A549 (cell line): ENCODE results near the gene WSCD2. TPM values are rescaled to one million over a fixed set of nuclear protein-coding genes. Genes with fewer than 3 reads are reported as not detected.

Experiments
- ATAC-seq, 2 experiments: fragments of 200-7000 bp in 1 of 2; fragments of >200 bp in 1 of 2; cut with Nextera tagmentation in 1 of 2; cut with Tn5 transposase in 1 of 2; 3 replicates each; pipeline versions ENCODE4 v1.8.0 to v1.9.1; 2018 to 2020; ENCODE audit warnings: mild to moderate bottlenecking in 1 of 2, moderate library complexity in 1 of 2
- CTCF ChIA-PET: fragments of 300-600 bp; sonication (Branson Sonifier 250); formaldehyde crosslinking; extraction: SDS; loops from one replicate; lab custom pipeline; 2021; ENCODE audit warnings: antibody characterized with exemption, inconsistent platforms; lab: Yijun Ruan, JAX
- POLR2A ChIA-PET: fragments of 350-600 bp; formaldehyde crosslinking; extraction: SDS; loops from one replicate; lab custom pipeline; 2021; ENCODE audit warnings: antibody characterized with exemption, inconsistent platforms; lab: Yijun Ruan, JAX
- DNase-seq, 2 experiments: peaks; one replicate each; pipeline versions ENCODE4 v3.0.0 to v3.0.0-alpha.2; 2011 to 2016; ENCODE audit warnings: low read depth in 1 of 2, low spot score in 1 of 2
- FAIRE-seq: peaks from 2 replicates; lab custom pipeline; 2011; peaks lifted over from hg19 to GRCh38; lab: Jason Lieb, UNC
- H3K27ac ChIP-seq, 2 experiments: fragments of >200 bp; sonication (Bioruptor Twin); formaldehyde crosslinking; 3 replicates each; pipeline ENCODE4 v1.5.1; 2016 to 2017
- H3K4me1 ChIP-seq: fragments of >200 bp; sonication (Bioruptor Twin); formaldehyde crosslinking; 3 replicates; pipeline ENCODE4 v1.6.1; 2016
- H3K4me2 ChIP-seq: fragments of >200 bp; sonication (Bioruptor Twin); formaldehyde crosslinking; 3 replicates; pipeline ENCODE4 v1.6.1; 2016
- H3K4me3 ChIP-seq: fragments of >200 bp; sonication (Bioruptor Twin); formaldehyde crosslinking; 3 replicates; pipeline ENCODE4 v1.5.1; 2016
- H3K9me3 ChIP-seq: fragments of >200 bp; sonication (Bioruptor Twin); formaldehyde crosslinking; 3 replicates; pipeline ENCODE4 v1.6.1; 2016
- CHD4 ChIP-seq: fragments of 200-600 bp; sonication (generic); IDR thresholded peaks from 2 replicates; pipeline ENCODE4 v1.6.1; 2016; ENCODE audit warnings: antibody characterized with exemption, mild to moderate bottlenecking, borderline replicate concordance
- FOSB ChIP-seq: fragments of 250-450 bp; sonication (Bioruptor Pico); IDR thresholded peaks from 2 replicates; pipeline ENCODE4 v1.5.0; 2020; ENCODE audit warnings: mild to moderate bottlenecking, moderate library complexity
- FOXS1 ChIP-seq: fragments of 250-450 bp; sonication (Bioruptor Pico); IDR thresholded peaks from 2 replicates; pipeline ENCODE4 v1.5.0; 2020; ENCODE audit warnings: mild to moderate bottlenecking, moderate library complexity
- HDAC2 ChIP-seq: fragments of 200-600 bp; sonication (generic); IDR thresholded peaks from 2 replicates; pipeline ENCODE4 v1.6.1; 2016
- HEYL ChIP-seq: fragments of 250-450 bp; sonication (Bioruptor Pico); IDR thresholded peaks from 2 replicates; pipeline ENCODE4 v1.8.0; 2021; ENCODE audit warnings: mild to moderate bottlenecking, moderate library complexity
- HOXA7 ChIP-seq: fragments of 250-450 bp; sonication (Bioruptor Pico); IDR thresholded peaks from 2 replicates; pipeline ENCODE4 v1.5.0; 2020; ENCODE audit warnings: mild to moderate bottlenecking, moderate library complexity
- HOXB5 ChIP-seq: fragments of 250-450 bp; sonication (Bioruptor Pico); IDR thresholded peaks from 2 replicates; pipeline ENCODE4 v1.5.0; 2020; ENCODE audit warnings: mild to moderate bottlenecking, moderate library complexity
- MAFK ChIP-seq: fragments of 450-650 bp; IDR thresholded peaks from 2 replicates; pipeline ENCODE4 v1.6.1; 2014; ENCODE audit not compliant: partially characterized antibody
- NFE2L2 ChIP-seq: fragments of 150-350 bp; conservative IDR thresholded peaks from 2 replicates; pipeline ENCODE4 v1.6.1; 2014; ENCODE audit warnings: low read length
- NPAS2 ChIP-seq: fragments of 250-450 bp; sonication (Bioruptor Pico); IDR thresholded peaks from 2 replicates; pipeline ENCODE4 v1.8.0; 2022; ENCODE audit warnings: mild to moderate bottlenecking, moderate library complexity, borderline replicate concordance
- PHF8 ChIP-seq: fragments of 200-600 bp; sonication (generic); IDR thresholded peaks from 2 replicates; pipeline ENCODE4 v1.6.1; 2016; ENCODE audit warnings: low read depth, mild to moderate bottlenecking, antibody characterized with exemption, moderate library complexity, borderline replicate concordance
- RCOR1 ChIP-seq: fragments of 150-350 bp; IDR thresholded peaks from 2 replicates; pipeline ENCODE4 v1.6.1; 2014; ENCODE audit warnings: antibody characterized with exemption, low read length, low read depth
- RNF2 ChIP-seq: fragments of 200-600 bp; sonication (generic); IDR thresholded peaks from 2 replicates; pipeline ENCODE4 v1.6.1; 2016; ENCODE audit warnings: low read depth, mild to moderate bottlenecking, antibody characterized with exemption, moderate library complexity, borderline replicate concordance
- SREBF2 ChIP-seq: fragments of 450-650 bp; IDR thresholded peaks from 2 replicates; pipeline ENCODE4 v1.6.1; 2014; ENCODE audit warnings: mild to moderate bottlenecking, moderate library complexity
- TFCP2L1 ChIP-seq: fragments of 250-450 bp; sonication (Bioruptor Pico); IDR thresholded peaks from 2 replicates; pipeline ENCODE4 v1.5.0; 2021; ENCODE audit warnings: mild to moderate bottlenecking
- ZFP36 ChIP-seq: fragments of 450-650 bp; IDR thresholded peaks from 2 replicates; pipeline ENCODE4 v1.6.1; 2014; ENCODE audit warnings: borderline replicate concordance; ENCODE audit not compliant: partially characterized antibody
- ZNF302 ChIP-seq: fragments of 250-450 bp; sonication (Bioruptor Pico); IDR thresholded peaks from 2 replicates; pipeline ENCODE4 v1.9.0; 2021; ENCODE audit warnings: inconsistent platforms, mild to moderate bottlenecking, moderate library complexity
- ZSCAN20 ChIP-seq: fragments of 250-450 bp; sonication (Bioruptor Pico); IDR thresholded peaks from 2 replicates; pipeline ENCODE4 v1.8.0; 2022; ENCODE audit warnings: mild to moderate bottlenecking, moderate library complexity
- WGBS: methylation state at CpG from one replicate; pipeline ENCODE4 v1.1.6; 2017; ENCODE audit errors: missing lambda C conversion rate; 5-methylcytosine and 5-hydroxymethylcytosine counted together
- polyA plus RNA-seq, 4 experiments: library from polyadenylated mRNA; depleted of rRNA in 3 of 4; stranded (reverse); fragments of >200 nt; fragmentation: RNase III in 1 of 4; extraction: RNeasy Plus Mini Kit Qiagen cat#74134 plus additional on column Dnase treatment in 1 of 4; gene quantifications; 2 replicates in 3 of 4; 3 replicates in 1 of 4; pipeline ENCODE4 v1.2.3, GENCODE V29; 2011 to 2017
- TF ChIP-seq, protein P1 (sequence below): fragments of 150-350 bp; IDR thresholded peaks from 2 replicates; pipeline ENCODE4 v1.6.1; 2014; ENCODE audit warnings: low read depth, mild to moderate bottlenecking, low read length
- TF ChIP-seq, protein P2 (sequence below): fragments of 250-450 bp; sonication (Bioruptor Pico); IDR thresholded peaks from 2 replicates; pipeline ENCODE4 v1.5.0; 2020; ENCODE audit warnings: low read depth, mild to moderate bottlenecking, moderate library complexity
- TF ChIP-seq, protein P3 (sequence below): IDR thresholded peaks from 2 replicates; pipeline ENCODE4 v1.6.1; 2012
- TF ChIP-seq, protein P4 (sequence below): fragments of >200 bp; sonication (Bioruptor Twin); formaldehyde crosslinking; IDR thresholded peaks from 3 replicates; pipeline ENCODE4 v1.6.1; 2016
- TF ChIP-seq, protein P5 (sequence below): IDR thresholded peaks from 2 replicates; pipeline ENCODE4 v1.6.1; 2012; ENCODE audit warnings: low read depth, borderline replicate concordance

WSCD2 gene
- polyA plus RNA-seq, 2 of the 4 experiments (the other 2 are of a cell fraction), result not detected

DNA sequence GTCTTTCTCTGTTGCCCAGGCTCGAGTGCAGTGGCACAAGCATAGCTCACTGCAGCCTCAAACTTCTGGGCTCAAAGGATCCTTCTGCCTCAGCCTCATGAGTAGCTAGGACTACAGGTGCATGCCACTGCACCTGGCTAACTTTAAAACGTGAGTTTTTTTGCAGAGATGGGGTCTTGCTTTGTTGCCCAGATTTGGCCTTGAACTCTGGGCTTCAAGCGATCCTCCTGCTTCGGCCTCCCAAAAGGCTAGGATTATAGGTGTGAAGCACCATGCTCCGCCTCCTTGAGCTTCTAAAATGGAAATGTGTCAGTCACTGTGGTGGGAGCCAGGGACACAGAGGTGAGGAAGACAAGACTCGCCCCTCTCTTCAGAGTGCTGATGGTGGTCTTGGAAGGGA lies 45.6 kb downstream of the WSCD2 start:
- POLR2A ChIA-PET, result no interaction called here
- no peak for DNase-seq
- Histone ChIP-seq H3K4me2 (no peak overlapping the region), H3K4me1 (no peaks in the 10 kb centered on the region), H3K9me3 (no peaks in the 10 kb centered on the region), H3K4me3 (no peak overlapping the region), H3K27ac (no peak overlapping the region)
- no peak for FAIRE-seq
- CTCF ChIA-PET, result interaction anchor here (0.6 to 1.1 kb wide), 3 partner anchors 9 to 345 kb away, joined by 3 read pairs; no protein-coding TSS in a partner anchor
- no peak for ATAC-seq
- TF ChIP-seq RCOR1 (no peak), TFCP2L1 (no peak), NPAS2 (CRISPR knock-in tag) (no peak), ZSCAN20 (CRISPR knock-in tag) (no peak), MAFK (no peak), FOXS1 (CRISPR knock-in tag) (no peak), CHD4 (no peak), HOXA7 (CRISPR knock-in tag) (no peak)
- TF ChIP-seq, protein P1, sequence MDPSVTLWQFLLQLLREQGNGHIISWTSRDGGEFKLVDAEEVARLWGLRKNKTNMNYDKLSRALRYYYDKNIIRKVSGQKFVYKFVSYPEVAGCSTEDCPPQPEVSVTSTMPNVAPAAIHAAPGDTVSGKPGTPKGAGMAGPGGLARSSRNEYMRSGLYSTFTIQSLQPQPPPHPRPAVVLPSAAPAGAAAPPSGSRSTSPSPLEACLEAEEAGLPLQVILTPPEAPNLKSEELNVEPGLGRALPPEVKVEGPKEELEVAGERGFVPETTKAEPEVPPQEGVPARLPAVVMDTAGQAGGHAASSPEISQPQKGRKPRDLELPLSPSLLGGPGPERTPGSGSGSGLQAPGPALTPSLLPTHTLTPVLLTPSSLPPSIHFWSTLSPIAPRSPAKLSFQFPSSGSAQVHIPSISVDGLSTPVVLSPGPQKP, result no peak
- TF ChIP-seq, protein P2, sequence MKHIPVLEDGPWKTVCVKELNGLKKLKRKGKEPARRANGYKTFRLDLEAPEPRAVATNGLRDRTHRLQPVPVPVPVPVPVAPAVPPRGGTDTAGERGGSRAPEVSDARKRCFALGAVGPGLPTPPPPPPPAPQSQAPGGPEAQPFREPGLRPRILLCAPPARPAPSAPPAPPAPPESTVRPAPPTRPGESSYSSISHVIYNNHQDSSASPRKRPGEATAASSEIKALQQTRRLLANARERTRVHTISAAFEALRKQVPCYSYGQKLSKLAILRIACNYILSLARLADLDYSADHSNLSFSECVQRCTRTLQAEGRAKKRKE (CRISPR knock-in tag), result no peak
- TF ChIP-seq, protein P3, sequence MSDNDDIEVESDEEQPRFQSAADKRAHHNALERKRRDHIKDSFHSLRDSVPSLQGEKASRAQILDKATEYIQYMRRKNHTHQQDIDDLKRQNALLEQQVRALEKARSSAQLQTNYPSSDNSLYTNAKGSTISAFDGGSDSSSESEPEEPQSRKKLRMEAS, result no peak
- WGBS, result 13% methylated on average over 6 of the region's 6 CpGs

DNA sequence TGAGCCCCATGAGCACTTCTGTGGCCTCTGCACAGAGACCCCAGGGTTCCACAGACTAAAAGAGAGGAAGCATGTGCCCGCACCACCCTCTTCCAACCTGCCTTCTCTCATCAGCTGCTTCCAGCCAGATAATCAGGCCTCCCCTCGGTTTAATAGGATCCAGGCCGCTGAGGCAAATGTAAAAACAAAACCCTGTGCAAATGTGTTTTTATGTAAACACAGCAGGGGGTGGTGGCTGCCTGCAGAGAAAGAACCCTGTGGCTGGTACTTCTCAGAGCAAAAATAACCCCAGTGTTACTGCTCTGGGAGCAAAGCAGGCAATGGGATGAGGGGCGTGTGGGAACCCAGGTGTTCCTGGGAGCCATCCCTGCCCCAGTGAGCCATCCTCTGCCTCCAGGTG lies 46.2 kb downstream of the WSCD2 start:
- Histone ChIP-seq H3K4me1 (no peaks in the 10 kb centered on the region), H3K4me3 (no peak overlapping the region), H3K4me2 (no peak overlapping the region)
- POLR2A ChIA-PET, result no interaction called here
- ATAC-seq (peak in 1 of 2 experiments; percentile 35; a peak in 2 of 6 replicates), FAIRE-seq (no peak), DNase-seq (no peak)
- WGBS, result 2% methylated on average over 4 of the region's 4 CpGs
- TF ChIP-seq HOXB5 (CRISPR knock-in tag) (no peak), FOSB (CRISPR knock-in tag) (no peak), PHF8 (no peak), RNF2 (no peak), HDAC2 (no peak), NPAS2 (CRISPR knock-in tag) (no peak), NFE2L2 (no peak), SREBF2 (no peak), ZFP36 (no peak), ZNF302 (CRISPR knock-in tag) (no peak)
- TF ChIP-seq, protein P4, sequence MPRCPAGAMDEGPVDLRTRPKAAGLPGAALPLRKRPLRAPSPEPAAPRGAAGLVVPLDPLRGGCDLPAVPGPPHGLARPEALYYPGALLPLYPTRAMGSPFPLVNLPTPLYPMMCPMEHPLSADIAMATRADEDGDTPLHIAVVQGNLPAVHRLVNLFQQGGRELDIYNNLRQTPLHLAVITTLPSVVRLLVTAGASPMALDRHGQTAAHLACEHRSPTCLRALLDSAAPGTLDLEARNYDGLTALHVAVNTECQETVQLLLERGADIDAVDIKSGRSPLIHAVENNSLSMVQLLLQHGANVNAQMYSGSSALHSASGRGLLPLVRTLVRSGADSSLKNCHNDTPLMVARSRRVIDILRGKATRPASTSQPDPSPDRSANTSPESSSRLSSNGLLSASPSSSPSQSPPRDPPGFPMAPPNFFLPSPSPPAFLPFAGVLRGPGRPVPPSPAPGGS, result no peak
- TF ChIP-seq, all 56 proteins: peak for 0
- no peaks in the 10 kb centered on the region for H3K9me3 ChIP-seq
- H3K27ac ChIP-seq, result no peak overlapping the region
- CTCF ChIA-PET, result interaction anchor here (0.9 to 1.1 kb wide), 2 partner anchors 10 to 79 kb away, joined by 3 read pairs; no protein-coding TSS in a partner anchor

DNA sequence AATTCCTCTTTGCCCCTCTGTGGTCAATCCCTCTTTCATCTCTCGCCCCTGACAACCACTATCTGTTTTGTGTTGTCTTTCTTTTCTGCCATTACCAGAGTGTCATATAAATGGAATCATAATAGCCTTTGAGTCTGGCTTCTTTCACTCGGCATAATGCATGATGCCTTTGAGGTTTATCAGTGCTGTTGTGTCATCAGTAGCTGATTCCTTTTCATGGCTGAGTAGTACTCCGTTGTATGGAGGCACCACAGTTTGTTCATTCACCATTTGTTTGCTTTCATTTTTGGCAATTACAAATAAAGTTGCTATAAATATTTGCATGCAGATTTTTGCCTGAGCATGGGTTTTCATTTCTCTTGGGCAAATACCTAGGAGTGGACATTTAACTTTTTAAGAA lies 47.2 kb downstream of the WSCD2 start:
- no peaks in the 10 kb centered on the region for H3K4me1 ChIP-seq
- TF ChIP-seq, protein P5, sequence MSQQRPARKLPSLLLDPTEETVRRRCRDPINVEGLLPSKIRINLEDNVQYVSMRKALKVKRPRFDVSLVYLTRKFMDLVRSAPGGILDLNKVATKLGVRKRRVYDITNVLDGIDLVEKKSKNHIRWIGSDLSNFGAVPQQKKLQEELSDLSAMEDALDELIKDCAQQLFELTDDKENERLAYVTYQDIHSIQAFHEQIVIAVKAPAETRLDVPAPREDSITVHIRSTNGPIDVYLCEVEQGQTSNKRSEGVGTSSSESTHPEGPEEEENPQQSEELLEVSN, result no peak
- TF ChIP-seq HEYL (CRISPR knock-in tag), result no peak
- 24% methylated on average over 3 of the region's 3 CpGs for WGBS
- ChIA-PET CTCF (no interaction called here), POLR2A (no interaction called here)
- H3K9me3 ChIP-seq, result no peaks in the 10 kb centered on the region
- ATAC-seq (no peak), FAIRE-seq (no peak), DNase-seq (no peak)
- no peak overlapping the region for H3K27ac ChIP-seq
- no peak overlapping the region for H3K4me3 ChIP-seq
- H3K4me2 ChIP-seq, result no peak overlapping the region
